Right lobe of liver (tissue), 4 donors: ENCODE data around the gene PRSS27.

Experiments
- POLR2A ChIP-seq: fragments of 450-650 bp; IDR thresholded peaks from one replicate; pipeline ENCODE4 v1.6.1; 2017; ENCODE audit warnings: antibody characterized with exemption, mild to moderate bottlenecking
- TF ChIP-seq, protein P1 (sequence below), 4 donors: fragments of 200-600 bp in 3 of 4; fragments of 450-650 bp in 1 of 4; IDR thresholded peaks; one replicate each; pipeline versions ENCODE4 v1.5.1 to v1.8.0; 2016 to 2022; ENCODE audit warnings: antibody characterized with exemption in 4 of 4, mild to moderate bottlenecking in 2 of 4
- donor health status: DM: no; HTN: no; CAD: no.
- donor health status: DM: no; HTN: no; CAD: no.
- donor health status: DM: no; HTN: yes; CAD: no.

- TF ChIP-seq, protein P1, sequence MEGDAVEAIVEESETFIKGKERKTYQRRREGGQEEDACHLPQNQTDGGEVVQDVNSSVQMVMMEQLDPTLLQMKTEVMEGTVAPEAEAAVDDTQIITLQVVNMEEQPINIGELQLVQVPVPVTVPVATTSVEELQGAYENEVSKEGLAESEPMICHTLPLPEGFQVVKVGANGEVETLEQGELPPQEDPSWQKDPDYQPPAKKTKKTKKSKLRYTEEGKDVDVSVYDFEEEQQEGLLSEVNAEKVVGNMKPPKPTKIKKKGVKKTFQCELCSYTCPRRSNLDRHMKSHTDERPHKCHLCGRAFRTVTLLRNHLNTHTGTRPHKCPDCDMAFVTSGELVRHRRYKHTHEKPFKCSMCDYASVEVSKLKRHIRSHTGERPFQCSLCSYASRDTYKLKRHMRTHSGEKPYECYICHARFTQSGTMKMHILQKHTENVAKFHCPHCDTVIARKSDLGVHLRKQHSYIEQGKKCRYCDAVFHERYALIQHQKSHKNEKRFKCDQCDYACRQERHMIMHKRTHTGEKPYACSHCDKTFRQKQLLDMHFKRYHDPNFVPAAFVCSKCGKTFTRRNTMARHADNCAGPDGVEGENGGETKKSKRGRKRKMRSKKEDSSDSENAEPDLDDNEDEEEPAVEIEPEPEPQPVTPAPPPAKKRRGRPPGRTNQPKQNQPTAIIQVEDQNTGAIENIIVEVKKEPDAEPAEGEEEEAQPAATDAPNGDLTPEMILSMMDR (IDR thresholded peaks at IDR 0.05) = no peak
- no peak for TF ChIP-seq POLR2A
Measured at GRCh38 chr16:2763173-2763572, 43.1 kb upstream of the PRSS27 start.
